ENCODE results near the gene COPE.

COPE gene

GRCh38 chr19:18849838-18850400 lies 69.3 kb downstream of the COPE start:
- no peak for DNase-seq (ENCODE audit: low read depth)
- no peak overlapping the region for H3K4me3 ChIP-seq (replicated peaks; ENCODE audit: low read depth, low read length)
- TF ChIP-seq CTCF (IDR thresholded peaks at IDR 0.05; ENCODE audit: low read length, missing control alignments) = no peak
